ENCODE measurements around the gene NR5A2.
"Not testable (repeated sequence)": the region's sequence is repeated elsewhere in the genome, so short reads cannot be mapped to it uniquely, and the experiment has no call there.

Gene NR5A2

DNA sequence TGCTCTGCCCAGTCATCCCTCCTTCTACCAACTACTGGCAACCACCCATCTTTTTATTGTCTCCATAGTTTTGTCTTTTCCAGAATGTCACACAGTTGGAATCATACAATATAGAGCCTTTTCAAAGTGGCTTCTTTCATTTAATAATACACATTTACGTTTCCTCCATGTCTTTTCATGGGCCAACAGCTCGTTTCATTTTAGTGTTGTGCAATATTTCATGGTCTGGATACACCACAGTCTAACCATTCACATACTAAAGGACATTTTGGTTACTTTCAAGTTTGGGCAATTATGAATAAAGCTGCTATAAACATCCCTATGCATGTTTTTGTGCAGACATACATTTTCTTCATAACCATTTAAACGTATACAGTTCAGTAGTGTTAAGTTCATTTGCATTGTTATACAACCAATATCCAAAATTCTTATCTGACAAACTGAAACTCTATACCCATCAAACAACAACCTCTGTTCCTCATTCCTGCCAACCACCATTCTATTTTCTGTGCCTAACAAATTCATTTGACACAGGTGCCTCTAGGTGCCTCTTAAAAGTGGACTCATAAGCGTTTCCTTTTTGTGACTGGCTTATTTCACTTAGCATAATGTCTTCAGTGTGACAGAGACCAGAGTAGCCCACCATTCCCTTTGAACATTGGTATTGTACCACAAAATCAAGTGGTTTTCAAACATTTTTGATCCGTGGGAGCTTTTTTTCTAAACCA, 138.1 kb downstream of the NR5A2 start:
- DNase-seq (ENCODE audit: low spot score): peak; percentile 14

GRCh38 chr1:200166411-200166810, 138.9 kb downstream of the NR5A2 start:
- DNase-seq (ENCODE audit: low spot score): no peak

DNA sequence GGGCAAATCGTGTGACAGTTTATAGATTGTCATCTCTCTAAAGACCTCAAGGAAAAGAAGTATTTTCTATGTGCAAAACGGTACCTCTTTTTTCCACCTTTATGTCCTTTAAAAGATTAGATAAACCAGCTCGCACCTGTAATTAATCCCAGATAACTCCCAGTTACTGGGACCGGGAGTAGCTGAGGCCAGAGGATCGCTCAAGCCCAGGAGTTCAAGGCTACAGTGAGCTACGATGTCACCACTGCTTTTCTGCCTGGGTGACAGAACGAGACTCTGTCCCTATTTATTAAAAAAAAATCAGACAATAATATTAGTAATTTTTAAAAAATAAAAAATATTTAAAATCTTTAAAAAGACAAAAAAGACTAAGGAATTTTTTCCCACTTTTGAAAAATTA, 141.4 kb downstream of the NR5A2 start:
- DNase-seq (ENCODE audit: low spot score): no peak

GRCh38 chr1:200172311-200172710, 144.8 kb downstream of the NR5A2 start:
- DNase-seq (ENCODE audit: low spot score): no peak

DNA sequence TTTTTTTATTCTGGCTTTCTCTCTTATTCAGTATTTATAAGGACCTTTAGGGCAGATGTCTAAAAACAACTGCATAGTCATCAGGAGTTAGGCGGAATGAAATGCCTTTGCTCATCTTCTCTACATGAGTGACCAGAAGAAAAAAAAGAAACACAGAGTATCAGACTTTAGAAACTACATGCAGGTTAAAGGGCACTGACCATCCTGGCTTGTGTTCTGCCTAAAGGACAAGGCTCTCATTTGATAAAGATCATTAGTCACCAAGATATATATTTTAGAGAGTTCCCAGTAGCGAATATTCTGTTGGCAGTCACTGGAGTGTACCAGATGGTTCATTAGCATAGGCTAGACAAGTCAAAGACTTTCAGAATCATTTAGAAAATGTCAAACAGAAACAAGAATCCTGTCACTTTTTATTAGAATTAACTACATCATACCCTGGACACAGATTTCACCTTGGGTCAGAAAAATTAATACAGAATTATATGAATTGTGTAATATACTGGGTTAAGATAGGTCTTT, 145.6 kb downstream of the NR5A2 start:
- DNase-seq (ENCODE audit: low spot score): no peak

DNA sequence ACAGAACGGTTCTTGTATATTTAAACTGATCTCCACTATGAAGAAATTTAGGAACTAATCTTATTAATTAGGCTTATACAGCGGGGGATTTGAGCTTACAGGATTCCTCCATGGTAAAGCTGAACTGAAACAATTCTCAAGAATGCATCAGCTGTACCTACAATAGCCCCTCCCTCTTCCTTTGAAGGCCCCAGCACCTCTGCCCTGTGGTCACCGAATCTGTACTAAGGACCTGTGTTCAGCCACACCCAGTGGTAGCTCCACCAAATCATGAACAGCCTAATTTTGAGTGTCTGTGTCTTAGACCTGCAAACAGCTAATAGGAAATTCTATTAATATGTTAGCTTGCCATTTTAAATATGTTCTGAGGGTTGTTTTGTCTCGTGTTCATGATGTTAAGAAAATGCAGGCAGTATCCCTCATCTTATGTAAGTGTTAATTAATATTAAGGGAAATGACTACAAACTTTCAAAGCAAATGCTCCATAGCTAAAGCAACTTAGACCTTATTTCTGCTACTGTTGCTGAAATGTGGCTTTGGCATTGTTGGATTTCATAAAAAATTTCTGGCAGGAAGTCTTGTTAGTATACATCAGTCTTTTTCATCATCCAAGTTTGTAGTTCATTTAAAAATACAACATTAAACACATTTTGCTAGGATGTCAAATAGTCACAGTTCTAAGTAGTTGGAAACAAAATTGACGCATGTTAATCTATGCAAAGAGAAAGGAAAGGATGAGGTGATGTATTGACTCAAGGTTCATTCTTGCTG, 147.2 kb downstream of the NR5A2 start:
- DNase-seq (ENCODE audit: low spot score): no peak

DNA sequence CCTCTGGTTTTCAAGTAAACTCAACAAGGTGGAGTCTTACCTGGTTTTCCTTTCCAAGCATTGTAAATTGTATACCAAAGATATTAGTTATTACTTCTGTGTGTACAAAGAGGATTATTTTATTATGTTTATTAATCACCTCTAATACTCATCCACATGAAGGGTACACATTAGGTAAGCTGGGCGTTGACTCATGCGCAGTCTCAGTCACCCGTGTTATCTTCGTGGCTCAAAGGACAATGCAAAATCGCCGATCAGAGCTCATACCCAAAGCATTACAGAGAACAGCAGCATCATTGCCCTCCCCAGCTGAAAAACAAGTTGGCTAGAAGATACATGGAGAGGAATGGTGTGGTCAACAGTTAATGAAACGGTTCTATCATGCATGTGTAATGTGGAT, 148.7 kb downstream of the NR5A2 start:
- DNase-seq (ENCODE audit: low spot score): no peak

- no peak for DNase-seq (ENCODE audit: low spot score)
These were observed 149.3 kb downstream of the NR5A2 start for GRCh38 chr1:200176798-200177197.

- DNase-seq (ENCODE audit: low spot score): no peak
These were observed 150.8 kb downstream of the NR5A2 start for GRCh38 chr1:200178340-200178739.

DNA sequence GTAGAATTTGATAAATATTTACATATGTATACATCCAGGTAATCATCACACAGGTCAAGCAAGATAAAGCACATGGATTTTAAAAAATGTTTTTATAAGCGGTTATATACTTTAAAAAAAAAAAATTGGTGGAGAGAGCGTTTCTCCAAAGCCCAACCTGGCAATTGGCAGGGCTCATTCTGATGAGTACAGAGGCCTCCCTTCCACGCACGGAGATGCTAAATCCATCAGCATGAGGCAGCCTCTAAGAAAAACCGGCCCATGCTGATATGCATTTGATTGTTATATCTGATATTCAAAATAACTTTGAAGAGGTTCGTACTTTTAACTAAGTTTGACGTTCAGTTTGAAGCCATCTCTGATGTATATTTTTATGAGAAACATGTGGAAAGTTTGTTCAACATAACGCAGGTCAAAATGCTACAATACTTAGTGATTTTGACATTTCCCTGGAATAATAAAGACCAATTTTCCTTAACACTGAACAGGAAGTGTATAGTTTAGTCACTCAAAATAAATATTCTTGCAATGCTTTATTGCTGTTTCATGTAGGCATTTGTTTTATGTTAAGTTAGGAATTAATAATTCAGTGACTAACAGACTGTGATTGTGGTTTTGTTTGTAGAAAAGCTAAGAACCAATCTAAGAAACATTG, 151.7 kb downstream of the NR5A2 start:
- no peak for DNase-seq (ENCODE audit: low spot score)

DNA sequence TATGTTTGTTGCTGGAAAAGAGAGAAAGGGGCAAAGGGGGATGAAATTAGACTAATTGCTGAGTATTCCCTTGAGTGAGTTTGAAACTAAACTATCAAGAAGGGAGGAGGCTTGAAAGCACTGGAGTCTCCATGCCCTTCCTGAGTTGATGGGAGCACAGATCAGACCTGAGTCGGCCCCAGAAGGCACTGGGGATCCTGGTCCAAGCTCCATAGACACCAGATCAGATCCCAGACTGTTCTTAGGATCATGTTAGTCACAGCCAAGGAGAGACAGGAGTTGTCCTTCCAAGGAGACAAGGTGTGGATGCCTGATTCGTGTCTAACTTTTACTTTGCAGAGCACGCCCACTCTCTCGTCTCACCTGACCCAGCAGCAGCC, 152.3 kb downstream of the NR5A2 start:
- DNase-seq (ENCODE audit: low spot score): no peak

DNA sequence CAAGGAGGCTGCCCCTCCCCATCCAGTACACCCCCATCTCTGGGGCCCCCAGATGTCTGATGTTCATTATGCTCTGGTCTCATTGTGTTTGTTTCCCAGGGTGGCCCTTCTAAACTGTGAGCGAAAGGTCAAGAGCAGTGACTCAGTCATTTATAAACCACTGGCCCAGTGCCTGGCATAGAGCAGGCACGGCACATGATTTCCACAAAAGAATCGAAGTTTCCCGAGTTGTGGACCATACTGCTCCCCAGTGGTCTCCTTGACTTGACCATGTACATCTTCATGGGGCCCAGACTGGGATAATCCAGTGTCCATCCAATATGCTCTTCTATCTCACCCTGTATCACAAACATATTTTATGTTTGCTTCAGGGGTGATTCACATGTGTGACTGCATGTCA, 153.3 kb downstream of the NR5A2 start:
- no peak for DNase-seq (ENCODE audit: low spot score)

DNA sequence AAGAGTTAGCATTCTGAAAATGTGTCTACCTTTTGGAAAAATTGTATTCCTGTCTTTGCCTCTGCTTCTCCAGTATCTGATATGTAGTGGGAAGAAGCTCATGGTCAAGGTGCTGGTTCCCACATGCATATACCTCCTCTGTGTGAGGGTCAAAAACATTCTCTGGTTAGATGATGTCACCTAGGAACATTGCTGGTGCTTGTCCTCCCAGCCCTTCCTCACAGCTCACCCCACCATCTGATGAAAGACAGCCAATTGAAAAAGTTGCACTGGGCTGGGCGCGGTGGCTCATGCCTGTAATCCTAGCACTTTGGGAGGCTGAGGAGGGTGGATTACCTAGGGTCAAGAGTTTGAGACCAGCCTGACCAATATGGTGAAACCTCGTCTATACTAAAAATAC, 154.4 kb downstream of the NR5A2 start:
- no peak for DNase-seq (ENCODE audit: low spot score)

GRCh38 chr1:200182701-200183100, 155.2 kb downstream of the NR5A2 start:
- no peak for DNase-seq (ENCODE audit: low spot score)

DNA sequence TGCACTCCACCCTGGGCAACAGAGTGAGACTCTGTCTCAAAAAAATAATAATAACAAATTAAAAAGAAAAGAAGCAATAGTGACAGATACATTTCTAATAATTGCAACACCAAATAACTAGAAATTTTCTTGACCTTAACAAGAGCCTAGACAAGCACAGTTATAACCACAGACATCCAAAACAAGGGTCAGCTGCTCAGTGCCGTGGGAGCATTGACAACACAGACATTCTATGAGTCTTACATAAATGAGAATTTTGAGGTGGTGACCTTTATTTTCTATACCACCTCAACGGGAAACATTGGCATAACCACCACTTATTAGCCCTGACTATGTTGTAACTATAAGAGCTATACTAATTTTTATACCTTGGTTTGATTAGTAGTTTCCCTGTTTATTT, 156.1 kb downstream of the NR5A2 start:
- DNase-seq (ENCODE audit: low spot score): no peak

- DNase-seq (ENCODE audit: low spot score): no peak
These were observed 156.7 kb downstream of the NR5A2 start for GRCh38 chr1:200184196-200184595.

DNA sequence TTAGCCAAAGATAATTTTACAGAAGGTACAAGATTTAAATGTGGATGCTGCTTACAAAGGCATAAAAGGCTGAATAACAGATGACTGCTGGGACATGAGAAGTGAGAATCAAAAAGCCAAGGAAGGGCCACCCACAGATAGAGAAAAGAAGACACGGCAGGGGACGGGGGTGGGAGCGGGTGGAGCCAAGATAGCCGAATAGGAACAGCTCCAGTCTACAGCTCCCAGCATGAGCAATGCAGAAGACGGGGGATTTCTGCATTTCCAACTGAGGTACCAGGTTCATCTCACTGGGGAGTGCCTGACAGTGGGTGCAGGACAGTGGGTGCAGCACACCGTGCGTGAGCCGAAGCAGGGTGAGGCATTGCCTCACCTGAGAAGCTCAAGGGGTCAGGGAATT, 157.7 kb downstream of the NR5A2 start:
- not testable (repeated sequence) for DNase-seq (ENCODE audit: low spot score)

DNA sequence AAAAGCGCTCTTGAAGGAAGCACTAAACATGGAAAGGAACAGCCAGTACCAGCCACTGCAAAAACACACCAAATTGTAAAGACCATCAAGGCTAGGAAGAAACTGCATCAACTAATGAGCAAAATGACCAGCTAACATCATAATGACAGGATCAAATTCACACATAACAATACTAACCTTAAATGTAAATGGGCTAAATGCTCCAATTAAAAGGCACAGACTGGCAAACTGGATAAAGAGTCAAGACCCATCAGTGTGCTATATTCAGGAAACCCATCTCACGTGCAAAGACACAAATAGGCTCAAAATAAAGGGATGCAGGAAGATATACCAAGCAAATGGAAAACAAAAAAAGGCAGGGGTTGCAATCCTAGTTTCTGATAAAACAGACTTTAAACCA, 159.8 kb downstream of the NR5A2 start:
- not testable (repeated sequence) for DNase-seq (ENCODE audit: low spot score)

DNA sequence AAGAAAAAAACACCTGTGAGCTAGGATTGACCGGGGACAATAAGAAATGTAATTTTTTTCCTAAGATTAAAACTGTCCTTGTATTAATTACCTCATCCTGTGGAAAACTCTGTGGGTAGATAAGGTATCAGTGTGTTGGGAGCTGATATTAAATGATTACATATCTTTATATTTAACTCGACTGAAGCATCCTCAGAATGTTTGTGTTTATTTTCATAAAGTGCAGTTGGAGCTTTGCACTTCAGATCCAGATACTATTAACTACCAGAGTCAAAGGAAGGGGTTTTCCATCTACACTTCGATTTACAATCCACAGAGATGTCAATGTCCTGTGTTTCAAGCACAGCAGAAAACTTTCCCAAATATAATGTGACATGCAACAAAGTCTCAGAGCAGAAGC, 164.5 kb downstream of the NR5A2 start:
- no peak for DNase-seq (ENCODE audit: low spot score)

DNA sequence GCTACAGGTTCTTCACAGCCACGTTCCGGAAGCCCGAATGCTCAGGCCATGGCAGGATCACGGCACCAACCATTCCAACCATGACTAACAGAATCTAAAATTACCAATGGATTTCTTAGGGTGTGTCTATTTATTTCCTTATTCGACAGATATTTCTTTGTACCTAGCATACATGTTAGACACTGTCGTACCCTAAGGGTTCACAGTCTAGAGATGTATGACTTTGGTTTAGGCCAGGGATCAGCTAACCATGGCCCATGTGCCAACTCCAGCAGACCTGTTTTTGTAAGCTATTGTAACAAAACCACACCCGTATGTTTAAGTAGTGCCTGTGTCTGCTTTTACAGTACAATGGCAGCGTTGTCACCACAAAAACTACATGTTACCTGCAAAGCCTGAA, 167.0 kb downstream of the NR5A2 start:
- DNase-seq (ENCODE audit: low spot score): no peak

GRCh38 chr1:200198236-200198635, 170.7 kb downstream of the NR5A2 start:
- DNase-seq (ENCODE audit: low spot score): no peak

DNA sequence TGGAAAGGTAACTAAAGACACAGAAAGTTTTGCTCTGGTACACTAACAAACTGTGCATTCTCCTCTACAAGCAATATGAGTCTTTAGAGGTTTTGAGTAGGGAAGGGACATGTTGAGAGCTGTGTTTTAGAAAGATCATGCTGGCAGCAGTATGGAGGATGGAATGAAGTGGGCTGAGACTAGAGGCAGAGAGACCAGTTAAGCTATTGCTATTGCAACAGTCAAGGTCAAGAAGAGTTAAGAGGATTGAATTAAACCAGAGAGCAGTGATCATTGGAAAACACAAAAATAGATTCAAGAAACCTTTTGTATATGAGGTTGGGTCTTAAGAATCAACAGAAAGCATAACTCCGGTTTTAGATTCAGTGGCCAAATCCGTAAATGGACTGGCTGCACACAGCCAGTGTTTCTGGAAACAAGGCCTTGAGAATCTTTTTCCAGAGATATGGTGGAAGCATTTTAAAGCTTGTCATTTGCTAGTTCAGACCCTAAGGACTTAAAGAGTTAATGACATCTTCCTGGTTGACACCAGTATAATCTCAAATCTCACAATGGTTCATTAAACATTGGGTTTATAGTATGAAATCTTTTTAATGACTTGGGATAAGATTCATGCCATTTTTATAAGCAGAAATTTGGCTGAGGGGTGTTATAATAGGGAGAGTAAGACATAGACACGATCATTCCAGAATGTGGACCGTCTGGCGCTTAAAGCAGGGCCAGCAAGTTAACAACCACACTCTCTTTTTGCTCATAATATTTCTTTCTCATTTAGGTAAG, 177.9 kb downstream of the NR5A2 start:
- DNase-seq (ENCODE audit: low spot score): no peak

Data from germinal center (tissue), 1 donor.